HepG2 (cell line): ENCODE data around the gene LIMS2. TPM values are rescaled to one million over a fixed set of nuclear protein-coding genes. Genes with fewer than 3 reads are reported as not detected.

Experiments used
- ATAC-seq: fragments of 200-7000 bp; cut with Tn5 transposase; 3 replicates; pipeline ENCODE4 v1.9.1; 2020; ENCODE audit warnings: mild to moderate bottlenecking, moderate library complexity
- BruUV-seq: library from RNA; stranded (reverse); fragments of 400-500 nt; replicated peaks from 2 replicates; lab custom pipeline; 2021; lab: Mats Ljungman, UMichigan
- CTCF ChIA-PET: fragments of 300-600 bp; formaldehyde crosslinking; extraction: SDS; loops from one replicate; lab custom pipeline; 2021; ENCODE audit warnings: low total read pairs, inconsistent platforms, low intra/inter-chr PET ratio; lab: Yijun Ruan, JAX
- POLR2A ChIA-PET: fragments of 350-600 bp; sonication (Branson Sonifier 250); formaldehyde crosslinking; loops from one replicate; lab custom pipeline; 2020; ENCODE audit warnings: antibody characterized with exemption, inconsistent platforms; lab: Yijun Ruan, JAX
- DNase-seq: peaks from one replicate; pipeline ENCODE4 v3.0.0-alpha.2; 2015; ENCODE audit warnings: low spot score
- FAIRE-seq: peaks from 3 replicates; lab custom pipeline; 2011; peaks lifted over from hg19 to GRCh38; lab: Jason Lieb, UNC
- H2AFZ ChIP-seq: one replicate; pipeline ENCODE4 v1.6.1; 2011; ENCODE audit warnings: low read length, inconsistent platforms
- H3K27ac ChIP-seq: fragments of 300-600 bp; 3 replicates; pipeline ENCODE4 v1.8.0; 2011; ENCODE audit warnings: mixed run types, mild to moderate bottlenecking, mixed read lengths, low read length, inconsistent platforms; ENCODE audit not compliant: insufficient read depth; ENCODE audit errors: extremely low read length
- H3K27me3 ChIP-seq, 2 experiments: fragments of 200-600 bp in 1 of 2; 2 replicates in 1 of 2; 3 replicates in 1 of 2; pipeline versions ENCODE4 v1.6.0 to v1.8.0; 2011; ENCODE audit warnings: low read length in 2 of 2, mild to moderate bottlenecking in 2 of 2, moderate library complexity in 2 of 2, inconsistent platforms in 1 of 2; ENCODE audit not compliant: insufficient read depth in 2 of 2, control insufficient read depth in 1 of 2
- H3K36me3 ChIP-seq, 2 experiments: fragments of 200-600 bp in 1 of 2; replicated peaks in 1 of 2; 2 replicates in 1 of 2; 3 replicates in 1 of 2; pipeline versions ENCODE4 v1.5.1 to v1.8.0; 2011; ENCODE audit warnings: low read length in 2 of 2, inconsistent platforms in 1 of 2; ENCODE audit not compliant: insufficient read depth in 2 of 2, control insufficient read depth in 1 of 2
- H3K4me1 ChIP-seq: 2 replicates; pipeline ENCODE4 v1.5.1; 2012; ENCODE audit warnings: low read length, inconsistent platforms; ENCODE audit not compliant: insufficient read depth
- H3K4me2 ChIP-seq: 2 replicates; pipeline ENCODE4 v1.6.0; 2011; ENCODE audit warnings: low read depth, low read length, inconsistent platforms
- H3K4me3 ChIP-seq, 3 experiments: fragments of 200-600 bp in 1 of 3; sonication (generic), shearing (Covaris generic) in 1 of 3; replicated peaks in 1 of 3; 2 replicates each; pipeline ENCODE4 v1.5.1; 2011 to 2016; ENCODE audit warnings: low read length in 3 of 3, inconsistent platforms in 2 of 3, low read depth in 2 of 3, mild to moderate bottlenecking in 2 of 3, control low read depth in 1 of 3, mixed read lengths in 1 of 3; ENCODE audit not compliant: insufficient read depth in 1 of 3
- H3K79me2 ChIP-seq: one replicate; pipeline ENCODE4 v1.6.1; 2011; ENCODE audit warnings: low read length, inconsistent platforms; ENCODE audit not compliant: insufficient read depth
- H3K9ac ChIP-seq: 2 replicates; pipeline ENCODE4 v1.6.0; 2011; ENCODE audit warnings: mild to moderate bottlenecking, low read depth, low read length, inconsistent platforms; ENCODE audit not compliant: insufficient read depth
- H3K9me3 ChIP-seq: 2 replicates; pipeline ENCODE4 v1.5.1; 2012; ENCODE audit warnings: mild to moderate bottlenecking, low read length
- H4K20me1 ChIP-seq: 2 replicates; pipeline ENCODE4 v1.6.0; 2011; ENCODE audit warnings: inconsistent platforms, mild to moderate bottlenecking, low read length, moderate library complexity; ENCODE audit not compliant: insufficient read depth
- ARNT2 ChIP-seq: sonication (generic); formaldehyde crosslinking; IDR thresholded peaks from 2 replicates; pipeline ENCODE4 v1.8.0; 2022; ENCODE audit warnings: mild to moderate bottlenecking, low read depth, missing genetic modification reagents, moderate library complexity
- FOSL2 ChIP-seq: sonication (generic); formaldehyde crosslinking; IDR thresholded peaks from 2 replicates; pipeline ENCODE4 v1.4.0; 2020; ENCODE audit warnings: missing genetic modification reagents
- GPN1 ChIP-seq: sonication (generic); formaldehyde crosslinking; IDR thresholded peaks from 2 replicates; pipeline ENCODE4 v1.5.1; 2020; ENCODE audit warnings: missing genetic modification reagents, borderline replicate concordance
- HOXA5 ChIP-seq: sonication (generic); formaldehyde crosslinking; IDR thresholded peaks from 2 replicates; pipeline ENCODE4 v1.4.0; 2020; ENCODE audit warnings: missing genetic modification reagents
- NCOA1 ChIP-seq: sonication (generic); formaldehyde crosslinking; IDR thresholded peaks from 2 replicates; pipeline ENCODE4 v1.9.0; 2021; ENCODE audit warnings: missing genetic modification reagents
- RBM39 ChIP-seq: fragments of 200-400 bp; formaldehyde crosslinking; IDR thresholded peaks from one replicate; pipeline ENCODE4 v1.6.1; 2018; ENCODE audit warnings: antibody characterized with exemption, mild to moderate bottlenecking, low read depth, low read length; ENCODE audit not compliant: poor library complexity, severe bottlenecking
- TEAD3 ChIP-seq: optimal IDR thresholded peaks from 2 replicates; pipeline ENCODE3; 2016; ENCODE audit warnings: borderline replicate concordance
- U2AF1 ChIP-seq: fragments of 200-400 bp; formaldehyde crosslinking; optimal IDR thresholded peaks from 2 replicates; pipeline ENCODE3; 2017; ENCODE audit warnings: mild to moderate bottlenecking, low read depth, low read length
- ZNF230 ChIP-seq: sonication (generic); formaldehyde crosslinking; IDR thresholded peaks from 2 replicates; pipeline ENCODE4 v1.4.0; 2020; ENCODE audit warnings: mild to moderate bottlenecking, missing genetic modification reagents
- ZNF264 ChIP-seq: sonication (generic); formaldehyde crosslinking; IDR thresholded peaks from 2 replicates; pipeline ENCODE4 v1.4.0; 2020; ENCODE audit warnings: missing genetic modification reagents
- ZNF547 ChIP-seq: sonication (generic); formaldehyde crosslinking; IDR thresholded peaks from 2 replicates; pipeline ENCODE4 v1.5.1; 2020; ENCODE audit warnings: mild to moderate bottlenecking, missing genetic modification reagents
- ZNF691 ChIP-seq: sonication (generic); formaldehyde crosslinking; IDR thresholded peaks from 2 replicates; pipeline ENCODE4 v1.4.0; 2020; ENCODE audit warnings: missing genetic modification reagents, low read depth, mild to moderate bottlenecking, borderline replicate concordance
- ZNF709 ChIP-seq: sonication (generic); formaldehyde crosslinking; IDR thresholded peaks from 2 replicates; pipeline ENCODE4 v1.5.0; 2020; ENCODE audit warnings: mild to moderate bottlenecking, missing genetic modification reagents
- ZNF724P ChIP-seq: sonication (generic); formaldehyde crosslinking; IDR thresholded peaks from 2 replicates; pipeline ENCODE4 v1.8.0; 2022; ENCODE audit warnings: missing genetic modification reagents, borderline replicate concordance
- ZNF841 ChIP-seq: sonication (generic); formaldehyde crosslinking; IDR thresholded peaks from 2 replicates; pipeline ENCODE4 v1.8.1; 2023; ENCODE audit warnings: missing genetic modification reagents, borderline replicate concordance
- WGBS: methylation state at CpG from one replicate; pipeline ENCODE4 v1.1.6; 2017; ENCODE audit warnings: low lambda C conversion rate; 5-methylcytosine and 5-hydroxymethylcytosine counted together
- in situ Hi-C: cut with HindIII; loops from 2 replicates; pipeline ENCODE4 v1.10.0; 2017; ENCODE audit warnings: low pct_unique_long_range_greater_than_20kb; ENCODE audit not compliant: extremely low pct_ligation_motif_present
- intact Hi-C: fragments of 100-400 bp; cut with micrococcal nuclease; formaldehyde crosslinking; loops from one replicate; pipeline ENCODE4 v1.10.0; 2022; ENCODE audit not compliant: unreplicated experiment
- polyA plus RNA-seq, 8 experiments: library from polyadenylated mRNA; depleted of rRNA in 3 of 8; stranded (reverse) in 7 of 8; unstranded in 1 of 8; fragments of >200 nt; fragmentation: Illumina TruSeq in 4 of 8; extraction: Trizol in 4 of 8; gene quantifications; 2 replicates each; pipeline versions ENCODE4 v1.2.1 to v1.2.3, GENCODE V29; 2011 to 2016; ENCODE audit warnings: low read depth in 4 of 8, missing spikeins in 1 of 8, mixed read lengths in 1 of 8; ENCODE audit not compliant: insufficient read depth in 1 of 8
- total RNA-seq, 5 experiments: library from RNA; depleted of rRNA; stranded (reverse); fragments of >200 nt; fragmentation: Illumina TruSeq; extraction: Trizol; gene quantifications; 2 replicates each; pipeline ENCODE4 v1.2.3, GENCODE V29; 2016; ENCODE audit warnings: low read depth in 1 of 5
- TF ChIP-seq, protein P1 (sequence below), 2 experiments: sonication (generic) in 1 of 2; formaldehyde crosslinking in 1 of 2; IDR thresholded peaks; 2 replicates each; pipeline versions ENCODE4 v1.4.0 to v1.6.1; 2018 to 2020; ENCODE audit warnings: missing genetic modification reagents in 2 of 2, borderline replicate concordance in 1 of 2, low read depth in 1 of 2, mild to moderate bottlenecking in 1 of 2, missing biosample characterization in 1 of 2
- TF ChIP-seq, protein P2 (sequence below): sonication (generic); formaldehyde crosslinking; IDR thresholded peaks from 2 replicates; pipeline ENCODE4 v1.4.0; 2020; ENCODE audit warnings: missing genetic modification reagents, mild to moderate bottlenecking, borderline replicate concordance

LIMS2 gene
- total and polyA plus RNA-seq, 2 of the 13 experiments (the other 11 are each of a cell fraction or from before 2014, with no cell fraction given) = 1.0 to 1.9 TPM

DNA sequence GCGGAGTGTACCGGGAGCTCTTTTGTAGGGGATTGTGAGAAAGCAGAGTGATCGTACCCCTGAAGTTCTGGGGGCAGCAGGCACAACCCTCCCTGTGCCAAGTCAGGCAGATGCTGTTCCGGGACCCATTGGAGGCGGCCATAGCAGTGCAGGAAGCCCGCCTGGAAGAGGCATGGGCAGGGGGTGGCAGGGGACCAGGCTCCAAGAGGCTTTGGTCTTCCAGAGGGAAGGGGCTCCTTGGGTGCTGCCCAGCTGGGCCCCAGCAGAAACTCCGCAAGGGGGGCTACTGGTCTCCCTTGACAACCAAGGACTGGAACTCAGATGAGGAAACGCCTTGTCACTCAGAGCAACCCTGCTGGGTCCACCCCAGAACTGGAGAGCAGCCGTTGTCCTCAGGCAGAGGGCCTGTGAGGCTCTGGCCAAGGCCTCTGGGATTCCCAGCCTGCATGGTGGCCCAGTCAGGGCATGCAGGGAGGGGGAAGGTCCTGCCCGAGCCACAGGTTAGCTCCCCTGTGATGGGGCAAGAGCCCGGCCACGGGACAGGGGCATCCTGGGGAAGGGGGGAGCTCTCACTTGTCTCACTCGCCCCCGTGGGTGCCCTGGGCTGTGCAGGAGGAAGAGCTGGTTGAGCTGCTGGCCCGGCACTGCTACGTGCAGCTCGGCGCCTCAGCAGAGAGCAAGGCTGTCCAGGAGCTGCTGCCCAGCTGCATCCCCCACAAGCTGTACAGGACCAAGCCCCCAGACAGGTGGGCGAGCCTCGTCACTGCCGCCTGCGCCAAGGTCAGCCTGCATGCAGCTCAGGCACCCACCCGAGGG lies 50.4 kb downstream of the LIMS2 start:
- peaks cover 26 to 91% of the 10 kb centered on the region in 2 experiments for H3K27me3 ChIP-seq
- in situ Hi-C loops = no loop called here
- H3K4me3 ChIP-seq = no peak overlapping the region
- no peak overlapping the region for H3K4me2 ChIP-seq
- intact Hi-C loops = no loop called here
- FAIRE-seq = no peak
- TF ChIP-seq ZNF264 (no peak), ZNF691 (CRISPR knock-in tag) (no peak), RBM39 (no peak), ZNF724P (CRISPR knock-in tag) (no peak), GPN1 (CRISPR knock-in tag) (no peak), FOSL2 (no peak), ARNT2 (no peak), U2AF1 (no peak), ZNF709 (CRISPR knock-in tag) (no peak), HOXA5 (CRISPR knock-in tag) (no peak), ZNF230 (CRISPR knock-in tag) (no peak), ZNF547 (CRISPR knock-in tag) (no peak), ZNF841 (no peak), NCOA1 (no peak), TEAD3 (CRISPR knock-in tag) (no peak)
- TF ChIP-seq, protein P1, sequence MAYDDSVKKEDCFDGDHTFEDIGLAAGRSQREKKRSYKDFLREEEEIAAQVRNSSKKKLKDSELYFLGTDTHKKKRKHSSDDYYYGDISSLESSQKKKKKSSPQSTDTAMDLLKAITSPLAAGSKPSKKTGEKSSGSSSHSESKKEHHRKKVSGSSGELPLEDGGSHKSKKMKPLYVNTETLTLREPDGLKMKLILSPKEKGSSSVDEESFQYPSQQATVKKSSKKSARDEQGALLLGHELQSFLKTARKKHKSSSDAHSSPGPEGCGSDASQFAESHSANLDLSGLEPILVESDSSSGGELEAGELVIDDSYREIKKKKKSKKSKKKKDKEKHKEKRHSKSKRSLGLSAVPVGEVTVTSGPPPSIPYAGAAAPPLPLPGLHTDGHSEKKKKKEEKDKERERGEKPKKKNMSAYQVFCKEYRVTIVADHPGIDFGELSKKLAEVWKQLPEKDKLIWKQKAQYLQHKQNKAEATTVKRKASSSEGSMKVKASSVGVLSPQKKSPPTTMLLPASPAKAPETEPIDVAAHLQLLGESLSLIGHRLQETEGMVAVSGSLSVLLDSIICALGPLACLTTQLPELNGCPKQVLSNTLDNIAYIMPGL (CRISPR knock-in tag; IDR thresholded peaks at IDR 0.05; ENCODE audit: borderline replicate concordance in 1 of 2, low read depth in 1 of 2) = no peak
- TF ChIP-seq, protein P2, sequence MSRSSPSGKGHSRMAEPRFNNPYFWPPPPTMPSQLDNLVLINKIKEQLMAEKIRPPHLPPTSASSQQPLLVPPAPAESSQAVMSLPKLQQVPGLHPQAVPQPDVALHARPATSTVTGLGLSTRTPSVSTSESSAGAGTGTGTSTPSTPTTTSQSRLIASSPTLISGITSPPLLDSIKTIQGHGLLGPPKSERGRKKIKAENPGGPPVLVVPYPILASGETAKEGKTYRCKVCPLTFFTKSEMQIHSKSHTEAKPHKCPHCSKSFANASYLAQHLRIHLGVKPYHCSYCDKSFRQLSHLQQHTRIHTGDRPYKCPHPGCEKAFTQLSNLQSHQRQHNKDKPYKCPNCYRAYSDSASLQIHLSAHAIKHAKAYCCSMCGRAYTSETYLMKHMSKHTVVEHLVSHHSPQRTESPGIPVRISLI = no peak
- H3K36me3 ChIP-seq = no peaks in the 10 kb centered on the region
- H3K79me2 ChIP-seq = no peaks in the 10 kb centered on the region
- H3K27ac ChIP-seq = no peak overlapping the region
- H3K9me3 ChIP-seq = no peaks in the 10 kb centered on the region
- peak; percentile 15 for ATAC-seq
- no peak for DNase-seq
- WGBS = 37% methylated on average over 18 of the region's 23 CpGs
- no peak overlapping the region for H2AFZ ChIP-seq
- ChIA-PET CTCF (no interaction called here), POLR2A (no interaction called here)
- no peak overlapping the region for H3K9ac ChIP-seq
- H3K4me1 ChIP-seq = no peaks in the 10 kb centered on the region
- H4K20me1 ChIP-seq = no peaks in the 10 kb centered on the region
- no TSS peak for BruUV-seq
